NCI-H748 (cell line): ENCODE measurements around the gene REC8.

Source experiments
- DNase-seq: peaks from one replicate; lab custom pipeline; 2025; ENCODE audit not compliant: unreplicated experiment; lab: John Stamatoyannopoulos, UW

The REC8 gene, protein sequence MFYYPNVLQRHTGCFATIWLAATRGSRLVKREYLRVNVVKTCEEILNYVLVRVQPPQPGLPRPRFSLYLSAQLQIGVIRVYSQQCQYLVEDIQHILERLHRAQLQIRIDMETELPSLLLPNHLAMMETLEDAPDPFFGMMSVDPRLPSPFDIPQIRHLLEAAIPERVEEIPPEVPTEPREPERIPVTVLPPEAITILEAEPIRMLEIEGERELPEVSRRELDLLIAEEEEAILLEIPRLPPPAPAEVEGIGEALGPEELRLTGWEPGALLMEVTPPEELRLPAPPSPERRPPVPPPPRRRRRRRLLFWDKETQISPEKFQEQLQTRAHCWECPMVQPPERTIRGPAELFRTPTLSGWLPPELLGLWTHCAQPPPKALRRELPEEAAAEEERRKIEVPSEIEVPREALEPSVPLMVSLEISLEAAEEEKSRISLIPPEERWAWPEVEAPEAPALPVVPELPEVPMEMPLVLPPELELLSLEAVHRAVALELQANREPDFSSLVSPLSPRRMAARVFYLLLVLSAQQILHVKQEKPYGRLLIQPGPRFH

DNA sequence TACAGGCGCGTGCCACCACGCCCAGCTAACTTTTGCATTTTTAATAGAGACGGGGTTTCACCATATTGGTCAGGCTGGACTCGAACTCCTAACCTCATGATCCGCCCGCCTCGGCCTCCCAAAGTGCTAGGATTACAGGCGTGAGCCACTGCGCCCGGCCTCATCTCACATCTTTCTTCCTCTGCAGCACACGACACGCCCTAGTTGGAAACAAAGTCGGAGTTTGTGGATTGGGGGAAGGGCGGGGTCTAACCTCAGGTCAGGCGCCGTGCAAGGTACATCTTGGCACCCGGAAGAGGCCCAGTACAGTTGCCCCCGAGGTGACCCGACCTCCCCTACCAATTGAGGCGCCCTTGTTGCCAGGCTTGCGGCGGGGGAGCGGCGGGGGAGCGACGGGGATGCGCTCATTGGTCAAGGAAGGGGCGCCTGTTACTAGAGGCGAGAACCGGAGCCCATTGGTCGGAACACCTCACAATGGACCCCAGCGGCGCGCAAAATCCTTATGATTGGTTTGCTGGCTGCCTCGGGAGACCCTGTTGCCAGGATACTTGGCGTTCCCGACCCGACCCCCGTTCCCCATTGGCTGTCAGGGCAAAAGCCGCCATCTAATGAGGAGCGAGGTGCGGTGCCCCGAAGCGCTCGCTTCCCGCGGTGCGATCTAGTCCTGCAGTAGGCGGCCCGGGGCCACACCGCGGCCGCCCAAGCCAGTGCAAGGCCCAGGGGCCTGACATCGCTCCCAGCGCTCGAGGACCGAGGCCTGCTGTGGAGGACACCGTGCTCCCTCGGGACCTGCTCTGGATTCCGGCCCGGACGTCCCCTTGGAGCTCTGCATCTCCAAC lies at the start of gene REC8:
REC8 (plus strand) TSS at position 659 of the 839 bp plus-strand sequence. CDS start 473 bp downstream, outside the sequence.
- DNase-seq: peak; percentile 98

DNA sequence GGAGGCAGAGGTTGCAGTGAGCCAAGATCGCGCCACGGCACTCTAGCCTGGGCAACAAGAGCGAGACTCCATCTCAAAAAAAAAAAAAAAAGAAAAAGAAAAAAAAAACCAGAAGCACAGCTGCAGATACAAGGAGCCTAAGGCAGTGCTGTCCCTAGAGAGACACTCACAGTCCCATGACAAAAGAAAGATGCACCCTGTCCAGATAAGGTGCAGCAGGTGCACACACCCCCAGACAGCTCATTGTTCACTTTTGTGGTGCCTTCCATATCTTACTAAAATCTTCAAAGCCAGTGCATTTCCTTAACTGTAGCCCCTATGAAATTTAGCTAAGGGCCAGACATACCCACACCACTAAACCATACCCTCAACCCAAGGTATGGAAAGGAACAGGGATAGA lies 49.5 kb upstream of the REC8 start:
- no peak for DNase-seq

- DNase-seq: no peak
Measured at GRCh38 chr14:24122898-24123297, 49.0 kb upstream of the REC8 start.

DNA sequence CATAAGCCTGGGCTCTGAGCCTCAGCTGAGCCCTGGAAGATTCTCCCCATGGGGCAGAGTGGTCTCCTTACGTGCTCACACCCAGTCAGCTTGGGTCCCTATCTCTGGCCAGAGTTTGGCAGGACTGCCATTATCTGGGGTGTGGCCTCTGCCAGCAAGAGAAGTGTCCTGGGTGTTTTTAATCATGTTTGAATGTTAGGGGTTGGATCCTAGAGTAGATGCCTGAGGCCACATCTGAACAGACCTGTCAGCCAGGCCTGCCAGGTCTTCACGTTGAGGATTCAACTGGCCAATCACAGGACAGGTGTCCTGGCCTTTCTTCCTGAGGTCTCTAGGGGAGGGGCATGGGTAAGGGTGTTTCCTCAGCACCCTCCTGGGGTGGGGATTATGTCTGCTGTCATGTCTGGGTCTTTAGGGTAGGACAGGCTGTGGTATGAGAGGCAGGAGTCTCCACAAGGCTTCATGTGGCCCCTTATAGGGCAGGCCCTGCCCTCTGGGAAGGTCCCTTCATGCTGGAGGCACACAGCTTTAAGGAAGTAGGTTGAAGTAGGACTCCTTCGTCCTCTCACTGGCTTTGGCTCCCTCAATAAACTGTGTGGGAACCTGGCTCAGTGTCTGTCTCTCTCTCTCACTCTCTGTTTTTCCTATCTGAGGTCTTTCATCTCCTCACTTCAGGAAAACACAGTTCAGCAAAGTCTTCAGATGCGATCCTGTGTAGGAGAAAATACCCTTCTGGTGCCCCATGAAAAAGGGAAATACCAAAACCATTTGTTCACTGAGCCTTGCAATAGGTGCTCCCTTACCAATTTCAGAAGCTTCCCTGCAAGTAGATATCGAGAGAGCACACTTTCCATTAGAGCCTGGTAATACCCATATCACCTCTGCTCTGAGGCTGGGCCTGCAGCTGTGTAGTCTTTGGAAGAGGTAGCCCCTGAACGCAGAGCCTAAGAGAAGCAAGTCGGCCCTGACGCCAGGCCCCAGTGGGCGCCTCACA lies 48.2 kb upstream of the REC8 start:
- no peak for DNase-seq

- DNase-seq: no peak
Measured at GRCh38 chr14:24126939-24127338, 44.9 kb upstream of the REC8 start.

- no peak for DNase-seq
Measured at GRCh38 chr14:24127673-24128072, 44.2 kb upstream of the REC8 start.

- DNase-seq: no peak
Measured at GRCh38 chr14:24129410-24129998, 42.4 kb upstream of the REC8 start.

DNA sequence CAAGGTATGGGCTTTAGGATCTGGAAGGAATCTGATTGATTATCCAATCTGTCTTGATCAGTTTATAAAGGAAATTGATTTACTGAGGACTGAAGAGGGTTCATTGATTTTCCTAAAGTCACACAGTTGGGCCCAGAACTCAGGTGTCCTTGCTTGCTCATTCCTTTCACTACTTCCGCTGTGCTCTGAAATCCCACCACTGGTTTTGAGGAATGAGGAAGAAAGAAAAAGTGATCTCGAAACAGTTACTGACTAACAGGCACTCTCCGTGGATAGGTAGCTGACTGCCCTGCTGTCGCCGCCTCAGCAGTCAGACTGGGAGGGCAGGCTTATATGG lies 41.5 kb upstream of the REC8 start, which contains the start of gene FITM1:
FITM1 (plus strand) TSS at position 280 of the 337 bp plus-strand sequence. CDS start 905 bp downstream, outside the sequence.
- no peak for DNase-seq

- DNase-seq: no peak
Measured at GRCh38 chr14:24130717-24131548, 40.9 kb upstream of the REC8 start.

- DNase-seq: no peak
Measured at GRCh38 chr14:24131549-24131966, 40.3 kb upstream of the REC8 start.

- no peak for DNase-seq
Measured at GRCh38 chr14:24132061-24132685, 39.7 kb upstream of the REC8 start.

DNA sequence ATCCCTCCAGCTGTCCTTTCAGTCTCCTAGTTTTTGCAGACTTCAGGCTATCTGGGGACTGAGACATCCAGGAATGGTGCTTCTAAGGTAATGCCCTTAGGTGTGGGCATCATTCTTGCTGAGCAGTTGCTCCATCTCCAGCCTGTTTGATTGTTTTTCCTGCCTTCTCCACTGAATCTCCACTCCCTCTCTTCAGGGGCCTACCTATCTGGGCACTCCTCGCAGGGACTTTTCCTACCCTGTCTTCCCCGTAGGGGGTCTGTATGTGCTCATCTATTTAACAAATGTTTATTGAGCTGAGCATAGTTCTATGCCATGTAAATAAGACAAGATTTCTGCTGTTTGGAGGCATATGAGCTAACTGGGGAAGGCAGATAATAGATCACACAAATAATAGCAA lies 38.9 kb upstream of the REC8 start:
- no peak for DNase-seq

DNA sequence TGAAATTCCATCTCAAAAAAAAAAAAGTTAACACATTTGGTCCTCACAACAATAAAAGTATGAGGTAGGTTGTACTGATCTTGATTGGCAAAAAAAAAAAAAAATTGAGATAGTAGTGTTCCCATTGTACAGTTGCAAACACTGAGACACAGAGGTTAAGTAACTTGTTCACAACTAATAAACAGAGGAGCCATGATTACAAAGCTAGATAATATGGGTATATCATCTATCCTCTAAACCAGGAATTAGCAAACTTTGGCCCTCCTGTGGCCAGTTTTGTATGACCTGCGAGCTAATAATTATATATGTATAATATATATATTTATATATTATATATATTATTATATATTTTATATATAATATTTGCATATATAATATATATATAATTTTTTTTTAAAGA lies 38.1 kb upstream of the REC8 start:
- DNase-seq: no peak

DNA sequence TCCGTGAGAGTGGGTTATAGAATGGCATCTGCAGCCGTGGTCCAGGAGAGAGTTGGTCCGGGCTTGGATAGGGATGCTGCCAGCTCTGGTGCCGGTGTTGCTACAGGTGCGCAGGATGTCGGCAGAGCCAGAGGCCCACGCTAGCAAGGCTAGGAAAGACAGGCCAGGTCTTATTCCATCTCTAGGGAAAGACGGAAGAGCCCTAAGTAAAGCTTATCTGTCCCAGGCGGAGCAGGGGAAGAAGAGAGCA lies 36.4 kb upstream of the REC8 start:
- DNase-seq: no peak

GRCh38 chr14:24135834-24136683 lies 35.8 kb upstream of the REC8 start, which contains the start of gene PSME1:
TSS of gene PSME1 (plus strand) at chr14:24136194. CDS start at chr14:24136263, 69 bp downstream.
- DNase-seq: peak; percentile 93

- DNase-seq: no peak
Measured at GRCh38 chr14:24136684-24137528, 35.0 kb upstream of the REC8 start.
